H1 (cell line): ENCODE measurements around the gene CFAP206. TPM values are rescaled to one million over a fixed set of nuclear protein-coding genes. Genes with fewer than 3 reads are reported as not detected.

Experiments
- CTCF ChIA-PET: fragments of 300-600 bp; sonication (Branson Sonifier 250); formaldehyde crosslinking; loops from one replicate; lab custom pipeline; 2021; ENCODE audit not compliant: partially characterized antibody; lab: Charles Lee
- POLR2A ChIA-PET: fragments of 300-600 bp; sonication (Branson Sonifier 250); formaldehyde crosslinking; loops from one replicate; lab custom pipeline; 2021; ENCODE audit warnings: inconsistent platforms; ENCODE audit not compliant: partially characterized antibody; lab: Charles Lee
- DNase-seq, 2 experiments: peaks; one replicate each; pipeline versions ENCODE4 v3.0.0 to v3.0.0-alpha.2; 2010 to 2022; ENCODE audit warnings: low spot score in 2 of 2, low read depth in 1 of 2, mixed read lengths in 1 of 2
- FAIRE-seq: peaks from 2 replicates; lab custom pipeline; 2011; peaks lifted over from hg19 to GRCh38; lab: Jason Lieb, UNC
- H2AFZ ChIP-seq: 2 replicates; pipeline ENCODE4 v1.8.1; 2012; ENCODE audit warnings: low read length, inconsistent platforms
- H2AK5ac ChIP-seq: 2 replicates; pipeline ENCODE4 v1.6.1; 2013; ENCODE audit warnings: low read depth, low read length
- H2BK120ac ChIP-seq: replicated peaks from 2 replicates; pipeline ENCODE3; 2013; ENCODE audit warnings: low read depth, low read length, inconsistent platforms
- H2BK12ac ChIP-seq: 2 replicates; pipeline ENCODE4 v1.6.1; 2013; ENCODE audit warnings: low read depth, low read length
- H2BK15ac ChIP-seq: 2 replicates; pipeline ENCODE4 v1.6.1; 2013; ENCODE audit warnings: low read length
- H2BK20ac ChIP-seq: 2 replicates; pipeline ENCODE4 v1.6.1; 2013; ENCODE audit warnings: low read length
- H2BK5ac ChIP-seq: 2 replicates; pipeline ENCODE4 v1.6.1; 2013; ENCODE audit warnings: low read depth, low read length
- H3K14ac ChIP-seq: 2 replicates; pipeline ENCODE4 v1.6.1; 2013; ENCODE audit warnings: inconsistent platforms; ENCODE audit not compliant: insufficient read length
- H3K18ac ChIP-seq: 2 replicates; pipeline ENCODE4 v1.6.1; 2013; ENCODE audit warnings: low read length; ENCODE audit errors: extremely low read depth
- H3K23ac ChIP-seq: 2 replicates; pipeline ENCODE4 v1.6.1; 2013; ENCODE audit warnings: inconsistent platforms; ENCODE audit not compliant: insufficient read length
- H3K23me2 ChIP-seq: 2 replicates; pipeline ENCODE4 v1.6.1; 2013; ENCODE audit warnings: low read depth, low read length
- H3K27ac ChIP-seq: 2 replicates; pipeline ENCODE4 v1.6.1; 2011; ENCODE audit warnings: low read depth, low read length, inconsistent platforms
- H3K27me3 ChIP-seq, 4 experiments: replicated peaks in 1 of 4; 1 replicate in 1 of 4; 2 replicates in 3 of 4; pipeline versions ENCODE4 v1.6.1 to v1.8.1; 2011 to 2013; ENCODE audit warnings: low read length in 3 of 4, mild to moderate bottlenecking in 3 of 4, inconsistent platforms in 2 of 4, mixed read lengths in 2 of 4, moderate library complexity in 1 of 4; ENCODE audit not compliant: control insufficient read depth in 3 of 4, insufficient read depth in 3 of 4; ENCODE audit errors: extremely low read depth in 1 of 4
- H3K36me3 ChIP-seq, 4 experiments: 2 replicates each; pipeline versions ENCODE4 v1.6.1 to v1.8.1; 2011 to 2013; ENCODE audit warnings: mild to moderate bottlenecking in 4 of 4, low read length in 3 of 4, moderate library complexity in 2 of 4, control low read depth in 1 of 4, inconsistent platforms in 1 of 4; ENCODE audit not compliant: insufficient read depth in 4 of 4, control insufficient read depth in 2 of 4
- H3K4ac ChIP-seq: replicated peaks from 2 replicates; pipeline ENCODE3; 2013; ENCODE audit warnings: low read length, low read depth, mixed read lengths, inconsistent platforms; ENCODE audit not compliant: insufficient read length
- H3K4me1 ChIP-seq, 4 experiments: replicated peaks in 1 of 4; 1 replicate in 1 of 4; 2 replicates in 3 of 4; pipeline versions ENCODE4 v1.6.1 to v1.8.1; 2011 to 2013; ENCODE audit warnings: low read length in 3 of 4, inconsistent platforms in 2 of 4, mixed read lengths in 1 of 4; ENCODE audit not compliant: insufficient read depth in 4 of 4, control insufficient read depth in 3 of 4
- H3K4me2 ChIP-seq, 2 experiments: 2 replicates each; pipeline versions ENCODE4 v1.6.1 to v1.8.1; 2011 to 2013; ENCODE audit warnings: low read depth in 2 of 2, low read length in 2 of 2, control low read depth in 1 of 2, inconsistent platforms in 1 of 2, mild to moderate bottlenecking in 1 of 2; ENCODE audit not compliant: insufficient read depth in 1 of 2
- H3K4me3 ChIP-seq, 4 experiments: fragments of 200-600, 300-600 bp in 1 of 4; sonication (generic), shearing (Covaris generic), sonication (Bioruptor Twin) in 1 of 4; 2 replicates each; pipeline versions ENCODE4 v1.5.1 to v1.8.1; 2011 to 2016; ENCODE audit warnings: low read length in 4 of 4, low read depth in 3 of 4, control low read depth in 2 of 4, inconsistent platforms in 2 of 4, mild to moderate bottlenecking in 2 of 4, mixed read lengths in 1 of 4, moderate library complexity in 1 of 4; ENCODE audit not compliant: insufficient read depth in 2 of 4; ENCODE audit errors: extremely low read depth in 1 of 4
- H3K56ac ChIP-seq: replicated peaks from 2 replicates; pipeline ENCODE3; 2013; ENCODE audit warnings: low read depth, mild to moderate bottlenecking, mixed read lengths, low read length, inconsistent platforms; ENCODE audit not compliant: insufficient read length
- H3K79me1 ChIP-seq: 2 replicates; pipeline ENCODE4 v1.6.1; 2013; ENCODE audit warnings: low read depth, low read length, control low read depth
- H3K79me2 ChIP-seq, 2 experiments: 2 replicates each; pipeline versions ENCODE4 v1.6.1 to v1.8.1; 2012 to 2013; ENCODE audit warnings: low read length in 2 of 2, mild to moderate bottlenecking in 2 of 2, inconsistent platforms in 1 of 2; ENCODE audit not compliant: insufficient read depth in 2 of 2, control insufficient read depth in 1 of 2
- H3K9ac ChIP-seq, 4 experiments: replicated peaks in 1 of 4; 1 replicate in 1 of 4; 2 replicates in 3 of 4; pipeline versions ENCODE4 v1.6.1 to v1.8.1; 2011 to 2013; ENCODE audit warnings: low read depth in 3 of 4, low read length in 3 of 4, control low read depth in 2 of 4, mild to moderate bottlenecking in 2 of 4, moderate library complexity in 2 of 4, inconsistent platforms in 1 of 4; ENCODE audit errors: extremely low read depth in 1 of 4
- H3K9me3 ChIP-seq, 2 experiments: 2 replicates each; pipeline versions ENCODE4 v1.6.1 to v1.8.1; 2012 to 2013; ENCODE audit warnings: mild to moderate bottlenecking in 2 of 2, moderate library complexity in 2 of 2, control low read depth in 1 of 2, inconsistent platforms in 1 of 2, low read depth in 1 of 2, low read length in 1 of 2, mixed read lengths in 1 of 2; ENCODE audit not compliant: insufficient read depth in 2 of 2
- H4K20me1 ChIP-seq, 2 experiments: replicated peaks in 1 of 2; 2 replicates each; pipeline versions ENCODE3 to v1.8.1; 2011 to 2013; ENCODE audit warnings: inconsistent platforms in 2 of 2, low read length in 2 of 2, mild to moderate bottlenecking in 1 of 2; ENCODE audit not compliant: insufficient read depth in 2 of 2, control insufficient read depth in 1 of 2
- H4K5ac ChIP-seq: 2 replicates; pipeline ENCODE4 v1.6.1; 2013; ENCODE audit warnings: low read length, low read depth, mixed read lengths, inconsistent platforms; ENCODE audit not compliant: insufficient read length
- H4K8ac ChIP-seq: 2 replicates; pipeline ENCODE4 v1.8.0; 2013; ENCODE audit warnings: mild to moderate bottlenecking, moderate library complexity, low read length, inconsistent platforms; ENCODE audit not compliant: insufficient read depth; ENCODE audit errors: extremely low read depth
- H4K91ac ChIP-seq: replicated peaks from 2 replicates; pipeline ENCODE3; 2013; ENCODE audit warnings: low read length, mixed read lengths, inconsistent platforms; ENCODE audit not compliant: insufficient read length
- BCL11A ChIP-seq, 2 experiments: IDR thresholded peaks; one replicate each; pipeline ENCODE4 v1.6.1; 2011; ENCODE audit warnings: low read depth in 2 of 2, low read length in 2 of 2, mild to moderate bottlenecking in 2 of 2
- CHD1 ChIP-seq: IDR thresholded peaks from 2 replicates; pipeline ENCODE4 v1.6.1; 2012; ENCODE audit warnings: low read depth, low read length, improper control_type of control experiment
- CHD2 ChIP-seq: IDR thresholded peaks from 2 replicates; pipeline ENCODE4 v1.6.1; 2012; ENCODE audit warnings: low read length, improper control_type of control experiment
- CTCF ChIP-seq, 3 experiments: IDR thresholded peaks; 1 replicate in 2 of 3; 2 replicates in 1 of 3; pipeline versions ENCODE4 v1.5.1 to v1.6.1; 2011; ENCODE audit warnings: low read length in 3 of 3, mild to moderate bottlenecking in 3 of 3, inconsistent platforms in 2 of 3, low read depth in 1 of 3, moderate library complexity in 1 of 3; ENCODE audit not compliant: insufficient read depth in 1 of 3; ENCODE audit errors: control extremely low read depth in 1 of 3
- MAFK ChIP-seq: IDR thresholded peaks from 2 replicates; pipeline ENCODE4 v1.6.1; 2012; ENCODE audit warnings: low read depth, mild to moderate bottlenecking, improper control_type of control experiment, low read length
- PHF8 ChIP-seq: fragments of 200-600 bp; sonication (generic); conservative IDR thresholded peaks from 2 replicates; pipeline ENCODE4 v1.7.1; 2012; ENCODE audit warnings: low read depth, mild to moderate bottlenecking, inconsistent platforms, low read length, moderate library complexity
- POLR2AphosphoS5 ChIP-seq: IDR thresholded peaks from 2 replicates; pipeline ENCODE4 v1.6.1; 2011; ENCODE audit warnings: low read depth, low read length
- RAD21 ChIP-seq, 2 experiments: IDR thresholded peaks in 1 of 2; conservative IDR thresholded peaks in 1 of 2; 2 replicates each; pipeline ENCODE4 v1.6.1; 2011; ENCODE audit warnings: low read depth in 2 of 2, low read length in 2 of 2, improper control_type of control experiment in 1 of 2, inconsistent platforms in 1 of 2, mild to moderate bottlenecking in 1 of 2, moderate library complexity in 1 of 2
- RXRA ChIP-seq: IDR thresholded peaks from 2 replicates; pipeline ENCODE4 v1.6.1; 2011; ENCODE audit warnings: low read depth, mild to moderate bottlenecking, low read length, moderate library complexity; ENCODE audit not compliant: insufficient read depth
- TBP ChIP-seq: IDR thresholded peaks from 2 replicates; pipeline ENCODE4 v1.6.1; 2011; ENCODE audit warnings: low read depth, low read length, improper control_type of control experiment
- WGBS, 2 experiments: shearing (Covaris generic) in 1 of 2; methylation state at CpG; one replicate each; pipeline versions ENCODE4 v1.1.6 to v1.1.7; 2013 to 2015; ENCODE audit warnings: low lambda C conversion rate in 2 of 2, mixed read lengths in 2 of 2, inconsistent platforms in 1 of 2, low coverage in 1 of 2, missing lambda C conversion rate in 1 of 2; ENCODE audit not compliant: insufficient replicate concordance in 2 of 2, insufficient coverage in 1 of 2, insufficient read length in 1 of 2; ENCODE audit errors: extremely low coverage in 1 of 2, missing lambda C conversion rate in 1 of 2; 5-methylcytosine and 5-hydroxymethylcytosine counted together
- polyA plus RNA-seq, 7 experiments: library from polyadenylated mRNA; depleted of rRNA in 3 of 7; stranded (reverse) in 5 of 7; unstranded in 2 of 7; fragments of >200 nt in 5 of 7; fragments of 200-250 nt in 2 of 7; gene quantifications; 1 replicate in 5 of 7; 2 replicates in 1 of 7; 4 replicates in 1 of 7; pipeline versions ENCODE4 v1.2.1 to v1.2.3, GENCODE V29; 2011 to 2013; ENCODE audit warnings: missing spikeins in 2 of 7, mixed read lengths in 2 of 7
- total RNA-seq: library from RNA; stranded (reverse); fragmentation: NEBNext Ultra II Directional; extraction: Animal tissue kit (Norgen Biotek cat#: 25700); gene quantifications from 2 replicates; pipeline ENCODE4 v1.2.1, GENCODE V29; 2021

CFAP206 gene
- total and polyA plus RNA-seq, 2 of the 8 experiments (the other 6 are each of a cell fraction or from before 2014, with no cell fraction given) = not detected

DNA sequence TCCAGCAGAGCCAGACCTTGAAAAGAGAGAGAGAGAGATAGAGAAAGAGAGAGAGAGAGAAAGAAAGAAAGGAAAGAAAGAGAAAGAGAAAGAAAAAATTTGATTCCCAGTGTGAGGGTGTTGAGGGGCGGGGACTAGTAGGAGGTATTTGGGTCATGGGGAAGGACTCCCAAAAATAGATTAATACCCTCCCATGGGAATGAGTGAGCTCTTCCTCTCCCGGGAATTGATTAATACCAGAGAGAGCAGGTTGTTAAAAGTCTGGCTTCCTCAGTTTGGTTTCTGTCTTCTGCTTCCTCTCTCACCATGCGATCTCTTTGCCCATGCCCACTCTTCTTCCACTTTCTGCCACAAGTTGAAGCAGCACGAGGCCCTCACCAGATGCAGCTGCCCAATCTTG lies 28.8 kb upstream of the CFAP206 start:
- Histone ChIP-seq H4K91ac (no peak overlapping the region), H3K56ac (no peak overlapping the region), H4K8ac (no peak overlapping the region), H2BK20ac (no peak overlapping the region), H3K23ac (no peak overlapping the region), H2BK5ac (no peak overlapping the region), H4K5ac (no peak overlapping the region), H3K9ac (no peak overlapping the region), H3K23me2 (no peaks in the 10 kb centered on the region), H2BK120ac (no peak overlapping the region), H4K20me1 (no peaks in the 10 kb centered on the region), H3K4me2 (no peak overlapping the region), H3K14ac (no peak overlapping the region), H3K4me3 (no peak overlapping the region), H2AFZ (0 out of 2 replicates have a peak overlapping the region, but pooled peaks have one; percentile 12), H3K27me3 (no peaks in the 10 kb centered on the region), H3K4ac (no peak overlapping the region), H3K79me2 (no peaks in the 10 kb centered on the region), H3K79me1 (no peaks in the 10 kb centered on the region), H3K36me3 (no peaks in the 10 kb centered on the region), H2BK12ac (no peak overlapping the region), H3K9me3 (no peaks in the 10 kb centered on the region; a peak in 1 of 4 replicates), H3K18ac (no peak overlapping the region), H2BK15ac (no peak overlapping the region), H2AK5ac (no peak overlapping the region), H3K4me1 (no peaks in the 10 kb centered on the region), H3K27ac (no peak overlapping the region)
- ChIA-PET CTCF (interaction anchor here (0.7 to 1.8 kb wide), 6 partner anchors 11 to 314 kb away, joined by 3 to 6 read pairs (median 4); partner anchors contain the start of gene SMIM8), POLR2A (interaction anchor here (0.7 kb wide), 1 partner anchor 11 kb away, joined by 3 read pairs; no protein-coding TSS in a partner anchor)
- DNase-seq (no peak), FAIRE-seq (no peak)
- WGBS, 2 experiments = 88% methylated on average over 4 of the region's 4 CpGs; no CpG with 5 or more reads in 1 of the 2 experiments
- TF ChIP-seq PHF8 = no peak
- no peak for TF ChIP-seq RXRA
- no peak for TF ChIP-seq POLR2AphosphoS5
- TF ChIP-seq CHD1 = no peak
- TF ChIP-seq BCL11A (IDR thresholded peaks at IDR 0.05; ENCODE audit: low read depth in 2 of 2, low read length in 2 of 2) = no peak
- TF ChIP-seq CTCF (IDR thresholded peaks at IDR 0.05; ENCODE audit: control extremely low read depth in 1 of 3, insufficient read depth in 1 of 3, low read depth in 1 of 3, low read length in 3 of 3) = no peak
- no peak for TF ChIP-seq RAD21 (IDR thresholded peaks at IDR 0.05 in 1 of 2, conservative IDR thresholded peaks at IDR 0.05 in 1 of 2; ENCODE audit: low read depth in 2 of 2, low read length in 2 of 2)
- TF ChIP-seq TBP = no peak
- no peak for TF ChIP-seq CHD2
- TF ChIP-seq MAFK = no peak
